HCT116 (cell line): ENCODE data around the gene RNF146.

Experiments
- ATF3 ChIP-seq: IDR thresholded peaks from 2 replicates; pipeline ENCODE4 v1.6.1; 2012
- CBX3 ChIP-seq: IDR thresholded peaks from 2 replicates; pipeline ENCODE4 v1.6.1; 2012; ENCODE audit warnings: low read depth
- CTCF ChIP-seq, 3 experiments: fragments of 200-600 bp in 1 of 3; sonication (generic) in 1 of 3; IDR thresholded peaks in 2 of 3; conservative IDR thresholded peaks in 1 of 3; 2 replicates each; pipeline ENCODE4 v1.5.1; 2012 to 2017; ENCODE audit warnings: low read depth in 2 of 3, low read length in 2 of 3, antibody characterized with exemption in 1 of 3, borderline replicate concordance in 1 of 3, control low read depth in 1 of 3, mild to moderate bottlenecking in 1 of 3, mixed read lengths in 1 of 3, mixed run types in 1 of 3, moderate library complexity in 1 of 3; ENCODE audit not compliant: insufficient read depth in 1 of 3
- EZH2 ChIP-seq: fragments of 200-600 bp; sonication (generic); IDR thresholded peaks from 2 replicates; pipeline ENCODE4 v1.6.1; 2017; ENCODE audit warnings: antibody characterized with exemption, mixed run types
- EZH2phosphoT487 ChIP-seq: fragments of 200-600 bp; IDR thresholded peaks from 2 replicates; pipeline ENCODE4 v1.6.1; 2018; ENCODE audit warnings: antibody characterized with exemption, borderline replicate concordance
- POLR2A ChIP-seq: IDR thresholded peaks from 2 replicates; pipeline ENCODE4 v1.7.0; 2011; ENCODE audit warnings: borderline replicate concordance; ENCODE audit not compliant: insufficient read depth, insufficient read length; ENCODE audit errors: extremely low read depth
- POLR2AphosphoS5 ChIP-seq: IDR thresholded peaks from 2 replicates; pipeline ENCODE4 v1.6.1; 2011; ENCODE audit warnings: mild to moderate bottlenecking, low read depth, low read length, moderate library complexity
- RAD21 ChIP-seq: IDR thresholded peaks from 2 replicates; pipeline ENCODE4 v1.6.1; 2012; ENCODE audit warnings: low read depth, mild to moderate bottlenecking
- REST ChIP-seq: IDR thresholded peaks from 2 replicates; pipeline ENCODE4 v1.6.1; 2012; ENCODE audit warnings: low read depth
- YY1 ChIP-seq: IDR thresholded peaks from 2 replicates; pipeline ENCODE4 v1.6.1; 2011; ENCODE audit warnings: low read length, low read depth, moderate library complexity, mild to moderate bottlenecking; ENCODE audit not compliant: insufficient replicate concordance; ENCODE audit errors: extremely low read depth
- ZBTB33 ChIP-seq: IDR thresholded peaks from 2 replicates; pipeline ENCODE4 v1.6.1; 2011; ENCODE audit warnings: mild to moderate bottlenecking, low read length, moderate library complexity; ENCODE audit not compliant: insufficient replicate concordance; ENCODE audit errors: extremely low read depth
- ZNF274 ChIP-seq: fragments of 200-500 bp; sonication (Bioruptor generic); IDR thresholded peaks from 2 replicates; pipeline ENCODE4 v1.6.1; 2014; ENCODE audit warnings: mild to moderate bottlenecking, low read depth, low read length, inconsistent platforms

- TF ChIP-seq CTCF (IDR thresholded peaks at IDR 0.05 in 2 of 3, conservative IDR thresholded peaks at IDR 0.05 in 1 of 3; ENCODE audit: borderline replicate concordance in 1 of 3, insufficient read depth in 1 of 3, low read depth in 2 of 3, low read length in 2 of 3) (no peak), REST (no peak), POLR2A (no peak), EZH2 (no peak), ZBTB33 (no peak), EZH2phosphoT487 (no peak), ATF3 (no peak), RAD21 (no peak), CBX3 (no peak), ZNF274 (no peak), YY1 (no peak), POLR2AphosphoS5 (no peak)
Observed at GRCh38 chr6:127255286-127255685, 11.4 kb upstream of the RNF146 start.
